GM12892 (cell line): ENCODE results near the gene WSCD2.

ENCODE experiments used
- DNase-seq: peaks from one replicate; pipeline ENCODE4 v3.0.0; 2011; ENCODE audit not compliant: insufficient read length
- FAIRE-seq: peaks from 2 replicates; lab custom pipeline; 2011; peaks lifted over from hg19 to GRCh38; lab: Jason Lieb, UNC
- POLR2A ChIP-seq: IDR thresholded peaks from 2 replicates; pipeline ENCODE4 v1.6.1; 2011; ENCODE audit warnings: low read depth, low read length, control low read depth
- POLR2AphosphoS5 ChIP-seq: IDR thresholded peaks from 2 replicates; pipeline ENCODE4 v1.6.1; 2011; ENCODE audit warnings: low read depth, low read length, control low read depth
- TAF1 ChIP-seq: IDR thresholded peaks from 2 replicates; pipeline ENCODE4 v1.6.1; 2011; ENCODE audit warnings: low read depth, mild to moderate bottlenecking, control low read depth, low read length, borderline replicate concordance

WSCD2 gene

GRCh38 chr12:108112832-108113556, 16.1 kb upstream of the WSCD2 start:
- FAIRE-seq (no peak), DNase-seq (no peak)
- TF ChIP-seq TAF1 = no peak

DNA sequence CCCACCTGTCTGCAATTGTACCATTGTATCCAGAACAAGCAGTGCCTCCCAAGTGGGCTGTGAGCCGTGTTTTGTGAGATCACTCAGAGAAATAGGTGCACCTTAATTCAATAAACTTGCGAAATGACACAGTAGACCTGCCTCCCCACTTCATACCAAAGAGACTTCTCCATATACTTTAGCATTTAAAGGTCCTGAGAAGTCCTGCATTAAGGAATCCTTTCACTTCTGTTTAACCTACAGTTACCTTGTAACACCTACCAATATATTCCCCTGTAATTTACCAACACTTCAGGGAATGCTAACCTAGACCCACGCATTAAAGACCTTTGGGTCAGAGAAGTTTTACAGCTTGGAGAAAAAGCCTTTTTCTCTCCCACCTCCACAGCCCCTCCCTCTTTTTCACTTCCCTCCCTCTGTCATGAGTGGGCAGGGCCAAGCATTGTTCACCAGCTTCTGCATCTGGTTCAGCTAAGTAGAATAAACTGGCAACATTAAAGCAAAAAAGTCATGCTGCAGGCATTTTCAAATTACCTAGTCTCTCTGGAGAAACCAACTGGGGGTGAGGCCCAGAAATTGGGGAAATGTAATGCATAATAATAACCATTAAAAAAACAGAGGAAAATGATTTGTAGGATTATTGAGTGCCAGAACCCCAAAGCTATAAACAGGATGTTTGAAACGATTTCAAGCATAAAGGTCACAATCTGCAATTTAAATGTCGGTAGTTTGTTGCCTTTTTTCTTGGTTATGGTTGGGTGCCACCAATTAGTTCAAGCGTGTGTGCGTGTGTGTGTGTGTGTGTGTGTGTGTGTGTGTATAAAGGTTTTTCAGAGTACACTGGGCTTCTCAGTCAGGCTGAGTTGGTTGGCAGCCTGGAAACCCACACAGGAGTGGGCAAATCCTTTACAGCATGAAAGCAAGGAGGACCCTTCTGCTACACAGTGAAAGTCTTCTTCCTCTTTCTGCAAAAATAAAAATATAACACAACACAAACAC, 13.7 kb upstream of the WSCD2 start:
- DNase-seq (no peak), FAIRE-seq (no peak)
- no peak for TF ChIP-seq POLR2AphosphoS5
- TF ChIP-seq TAF1 = no peak
- no peak for TF ChIP-seq POLR2A

DNA sequence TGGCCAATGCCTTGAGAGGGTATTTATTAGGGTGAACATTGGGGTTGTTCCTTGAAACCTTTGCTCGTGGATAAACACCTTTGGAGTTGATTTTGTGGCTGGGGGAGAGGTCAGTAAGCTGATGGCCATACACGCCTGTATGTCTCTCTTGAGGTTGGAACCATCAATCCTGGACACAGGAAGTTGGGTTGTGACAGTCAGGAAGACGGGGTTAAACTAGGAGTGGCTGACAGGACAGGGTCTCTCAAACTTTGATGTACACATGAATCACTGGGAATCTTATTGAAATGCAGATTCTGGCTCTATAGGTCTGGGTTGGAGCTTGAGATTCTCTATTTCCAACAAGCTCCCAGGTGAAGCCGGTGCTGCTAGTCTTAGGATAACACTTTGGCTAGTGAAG, 12.8 kb upstream of the WSCD2 start:
- DNase-seq (no peak), FAIRE-seq (no peak)
- TF ChIP-seq POLR2AphosphoS5 = no peak
- TF ChIP-seq POLR2A = no peak
- no peak for TF ChIP-seq TAF1

- FAIRE-seq (no peak), DNase-seq (no peak)
- TF ChIP-seq POLR2AphosphoS5 = no peak
- TF ChIP-seq TAF1 = no peak
- TF ChIP-seq POLR2A = no peak
Observed at GRCh38 chr12:108116699-108117098, 12.4 kb upstream of the WSCD2 start.

GRCh38 chr12:108117163-108117849, 11.8 kb upstream of the WSCD2 start:
- DNase-seq = no peak
- FAIRE-seq = no peak
- no peak for TF ChIP-seq POLR2A
- TF ChIP-seq TAF1 = no peak
- TF ChIP-seq POLR2AphosphoS5 = no peak

GRCh38 chr12:108117902-108118301, 11.2 kb upstream of the WSCD2 start:
- no peak for FAIRE-seq
- no peak for DNase-seq
- no peak for TF ChIP-seq POLR2AphosphoS5
- TF ChIP-seq POLR2A = no peak
- TF ChIP-seq TAF1 = no peak

DNA sequence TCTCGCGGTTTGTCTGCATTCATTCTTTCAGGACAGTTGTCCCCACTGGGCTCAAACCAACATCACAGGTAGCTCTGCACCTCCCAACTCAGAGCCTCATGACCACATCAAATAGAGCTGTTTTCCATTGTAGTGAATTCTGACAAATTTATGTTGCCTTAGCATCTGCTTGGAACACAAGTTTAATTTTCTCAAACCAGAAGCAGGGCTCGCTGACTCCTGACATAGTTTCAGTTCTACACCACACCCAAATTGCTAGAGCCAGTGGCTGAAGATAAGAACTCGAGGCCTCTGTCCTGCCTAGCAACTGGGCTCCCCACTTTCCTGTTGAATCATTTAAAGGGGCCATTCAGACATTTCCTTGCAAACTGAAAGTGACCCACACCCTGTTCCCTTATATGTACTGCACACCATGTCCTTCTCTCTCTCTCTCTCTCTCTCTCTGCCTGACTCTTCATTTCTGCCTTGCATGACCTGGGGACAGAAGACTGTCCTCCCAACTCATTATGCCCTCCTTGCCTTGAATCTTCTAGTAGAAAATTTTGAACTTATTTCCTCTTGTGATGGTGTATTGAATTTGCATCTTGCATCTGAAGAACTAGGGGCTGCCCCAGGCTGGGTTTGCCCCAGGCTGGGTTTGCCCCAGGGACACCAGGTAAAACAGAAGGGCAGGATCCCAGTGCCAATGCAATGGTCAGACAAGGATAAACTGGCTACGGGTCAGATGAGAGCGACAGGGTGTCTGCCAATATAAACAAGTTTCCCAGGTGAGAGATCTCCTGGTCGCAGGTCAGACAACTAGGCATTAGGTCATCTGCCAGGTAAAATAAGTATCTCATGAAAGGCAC, 9.7 kb upstream of the WSCD2 start:
- DNase-seq (peak; percentile 20), FAIRE-seq (peak; percentile 53)
- TF ChIP-seq TAF1 (no peak), POLR2A (no peak), POLR2AphosphoS5 (no peak)

GRCh38 chr12:108119974-108120862, 8.9 kb upstream of the WSCD2 start:
- TF ChIP-seq POLR2AphosphoS5 (no peak), POLR2A (no peak), TAF1 (no peak)
- DNase-seq = no peak
- no peak for FAIRE-seq

DNA sequence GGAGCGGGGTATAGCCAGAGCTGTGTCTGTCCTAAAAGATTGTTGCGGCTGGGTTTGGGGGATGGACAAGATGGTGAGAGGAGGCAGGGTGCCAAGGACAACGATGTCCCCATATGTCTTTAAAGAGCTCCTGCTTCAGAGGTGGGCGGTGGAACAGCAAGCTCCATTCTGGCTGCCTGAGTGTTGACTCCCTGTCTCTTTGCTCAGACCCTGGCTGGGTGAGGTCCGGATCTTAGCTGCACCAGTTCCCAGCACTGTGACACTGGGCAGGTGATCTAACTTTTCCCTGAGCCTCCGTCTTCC, 8.3 kb upstream of the WSCD2 start:
- FAIRE-seq = no peak
- no peak for DNase-seq
- TF ChIP-seq POLR2AphosphoS5 (no peak), TAF1 (no peak)

GRCh38 chr12:108121320-108121719, 7.8 kb upstream of the WSCD2 start:
- DNase-seq (no peak), FAIRE-seq (no peak)
- TF ChIP-seq POLR2A (no peak), TAF1 (no peak), POLR2AphosphoS5 (no peak)
